NB4 (cell line): ENCODE measurements around the gene S100A3.

Experiments
- POLR2A ChIP-seq: IDR thresholded peaks from 2 replicates; pipeline ENCODE4 v1.6.1; 2011; ENCODE audit warnings: mild to moderate bottlenecking; ENCODE audit not compliant: insufficient read length; ENCODE audit errors: extremely low read depth
- TF ChIP-seq, protein P1 (sequence below): IDR thresholded peaks from one replicate; pipeline ENCODE4 v1.5.1; 2012; ENCODE audit warnings: low read depth, low read length

DNA sequence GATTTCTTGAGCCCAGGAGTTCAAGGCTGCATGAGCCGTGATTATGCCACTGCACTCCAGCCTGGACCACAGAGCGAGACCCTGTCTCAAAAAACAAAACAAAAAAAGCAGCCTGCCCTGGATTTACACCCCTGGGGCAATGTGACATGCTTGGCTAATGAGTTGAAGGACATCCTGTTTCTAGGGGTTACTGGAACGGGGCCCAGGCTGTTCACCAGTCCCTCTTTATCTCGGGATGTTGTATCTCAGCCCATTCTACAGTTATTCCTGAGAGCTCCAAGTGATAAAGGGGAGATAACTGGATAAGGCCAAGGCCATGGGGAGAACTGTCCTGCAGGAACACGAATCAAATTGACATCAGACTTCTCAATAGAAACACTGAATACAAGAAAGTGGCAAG, 38.3 kb upstream of the S100A3 start:
- TF ChIP-seq, protein P1, sequence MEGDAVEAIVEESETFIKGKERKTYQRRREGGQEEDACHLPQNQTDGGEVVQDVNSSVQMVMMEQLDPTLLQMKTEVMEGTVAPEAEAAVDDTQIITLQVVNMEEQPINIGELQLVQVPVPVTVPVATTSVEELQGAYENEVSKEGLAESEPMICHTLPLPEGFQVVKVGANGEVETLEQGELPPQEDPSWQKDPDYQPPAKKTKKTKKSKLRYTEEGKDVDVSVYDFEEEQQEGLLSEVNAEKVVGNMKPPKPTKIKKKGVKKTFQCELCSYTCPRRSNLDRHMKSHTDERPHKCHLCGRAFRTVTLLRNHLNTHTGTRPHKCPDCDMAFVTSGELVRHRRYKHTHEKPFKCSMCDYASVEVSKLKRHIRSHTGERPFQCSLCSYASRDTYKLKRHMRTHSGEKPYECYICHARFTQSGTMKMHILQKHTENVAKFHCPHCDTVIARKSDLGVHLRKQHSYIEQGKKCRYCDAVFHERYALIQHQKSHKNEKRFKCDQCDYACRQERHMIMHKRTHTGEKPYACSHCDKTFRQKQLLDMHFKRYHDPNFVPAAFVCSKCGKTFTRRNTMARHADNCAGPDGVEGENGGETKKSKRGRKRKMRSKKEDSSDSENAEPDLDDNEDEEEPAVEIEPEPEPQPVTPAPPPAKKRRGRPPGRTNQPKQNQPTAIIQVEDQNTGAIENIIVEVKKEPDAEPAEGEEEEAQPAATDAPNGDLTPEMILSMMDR: no peak
- no peak for TF ChIP-seq POLR2A
